ENCODE data around the gene UBE2I.

DNA sequence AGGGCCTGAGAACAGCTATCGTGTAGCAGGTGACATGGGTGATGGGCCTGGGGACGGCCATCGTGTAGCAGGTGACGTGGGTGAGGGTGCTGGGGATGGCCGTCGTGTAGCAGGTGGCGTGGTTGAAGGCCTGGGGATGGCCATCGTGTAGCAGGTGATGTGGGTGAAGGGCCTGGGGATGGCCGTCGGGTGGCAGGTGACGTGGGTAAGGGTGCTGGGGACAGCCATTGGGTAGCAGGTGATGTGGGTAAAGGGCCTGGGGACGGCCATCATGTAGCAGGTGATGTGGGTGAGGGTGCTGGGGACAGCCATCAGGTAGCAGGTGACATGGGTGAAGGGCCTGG, 38.1 kb upstream of the UBE2I start:
- TF ChIP-seq, protein P1, sequence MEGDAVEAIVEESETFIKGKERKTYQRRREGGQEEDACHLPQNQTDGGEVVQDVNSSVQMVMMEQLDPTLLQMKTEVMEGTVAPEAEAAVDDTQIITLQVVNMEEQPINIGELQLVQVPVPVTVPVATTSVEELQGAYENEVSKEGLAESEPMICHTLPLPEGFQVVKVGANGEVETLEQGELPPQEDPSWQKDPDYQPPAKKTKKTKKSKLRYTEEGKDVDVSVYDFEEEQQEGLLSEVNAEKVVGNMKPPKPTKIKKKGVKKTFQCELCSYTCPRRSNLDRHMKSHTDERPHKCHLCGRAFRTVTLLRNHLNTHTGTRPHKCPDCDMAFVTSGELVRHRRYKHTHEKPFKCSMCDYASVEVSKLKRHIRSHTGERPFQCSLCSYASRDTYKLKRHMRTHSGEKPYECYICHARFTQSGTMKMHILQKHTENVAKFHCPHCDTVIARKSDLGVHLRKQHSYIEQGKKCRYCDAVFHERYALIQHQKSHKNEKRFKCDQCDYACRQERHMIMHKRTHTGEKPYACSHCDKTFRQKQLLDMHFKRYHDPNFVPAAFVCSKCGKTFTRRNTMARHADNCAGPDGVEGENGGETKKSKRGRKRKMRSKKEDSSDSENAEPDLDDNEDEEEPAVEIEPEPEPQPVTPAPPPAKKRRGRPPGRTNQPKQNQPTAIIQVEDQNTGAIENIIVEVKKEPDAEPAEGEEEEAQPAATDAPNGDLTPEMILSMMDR (IDR thresholded peaks at IDR 0.05; ENCODE audit: insufficient read depth, low read length, poor library complexity, severe bottlenecking) = no peak
- no peak for TF ChIP-seq EZH2phosphoT487 (conservative IDR thresholded peaks at IDR 0.05; ENCODE audit: low read length)

Data from SU-DHL-6 (cell line).